ENCODE results near the gene TXNDC11.

- TF ChIP-seq, protein P1, sequence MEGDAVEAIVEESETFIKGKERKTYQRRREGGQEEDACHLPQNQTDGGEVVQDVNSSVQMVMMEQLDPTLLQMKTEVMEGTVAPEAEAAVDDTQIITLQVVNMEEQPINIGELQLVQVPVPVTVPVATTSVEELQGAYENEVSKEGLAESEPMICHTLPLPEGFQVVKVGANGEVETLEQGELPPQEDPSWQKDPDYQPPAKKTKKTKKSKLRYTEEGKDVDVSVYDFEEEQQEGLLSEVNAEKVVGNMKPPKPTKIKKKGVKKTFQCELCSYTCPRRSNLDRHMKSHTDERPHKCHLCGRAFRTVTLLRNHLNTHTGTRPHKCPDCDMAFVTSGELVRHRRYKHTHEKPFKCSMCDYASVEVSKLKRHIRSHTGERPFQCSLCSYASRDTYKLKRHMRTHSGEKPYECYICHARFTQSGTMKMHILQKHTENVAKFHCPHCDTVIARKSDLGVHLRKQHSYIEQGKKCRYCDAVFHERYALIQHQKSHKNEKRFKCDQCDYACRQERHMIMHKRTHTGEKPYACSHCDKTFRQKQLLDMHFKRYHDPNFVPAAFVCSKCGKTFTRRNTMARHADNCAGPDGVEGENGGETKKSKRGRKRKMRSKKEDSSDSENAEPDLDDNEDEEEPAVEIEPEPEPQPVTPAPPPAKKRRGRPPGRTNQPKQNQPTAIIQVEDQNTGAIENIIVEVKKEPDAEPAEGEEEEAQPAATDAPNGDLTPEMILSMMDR (IDR thresholded peaks at IDR 0.05) = no peak
- no peak for TF ChIP-seq POLR2AphosphoS5 (IDR thresholded peaks at IDR 0.05)
- no peak for TF ChIP-seq POLR2A (IDR thresholded peaks at IDR 0.05)
Measured at GRCh38 chr16:11735787-11736186, 6.9 kb downstream of the TXNDC11 start.

Measured in upper lobe of left lung (tissue), 4 donors.